ENCODE results near the gene SDCCAG8.

DNA sequence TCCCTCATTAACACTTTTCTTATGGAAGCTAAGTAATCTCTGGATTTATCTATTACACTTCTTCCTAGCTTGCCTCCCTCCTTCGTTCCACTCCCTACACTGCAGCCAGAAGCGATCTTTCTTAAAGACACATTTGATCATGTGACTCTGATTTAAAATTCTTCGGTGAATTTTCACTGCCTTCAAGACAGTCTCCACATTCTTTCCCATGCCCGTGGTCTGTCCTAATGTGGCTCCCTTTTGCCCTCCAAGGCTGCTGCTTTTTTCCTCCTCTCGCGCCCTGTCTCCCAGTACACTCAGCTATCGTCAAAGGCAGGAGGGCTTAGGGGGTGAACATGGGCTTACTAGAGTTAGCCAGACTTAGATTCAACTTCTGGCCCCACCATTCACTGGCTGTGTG, 64.4 kb downstream of the SDCCAG8 start:
- TF ChIP-seq FOXA1 (IDR thresholded peaks at IDR 0.05) (no peak), BHLHE40 (IDR thresholded peaks at IDR 0.05; ENCODE audit: borderline replicate concordance) (no peak), FOXM1 (IDR thresholded peaks at IDR 0.05; ENCODE audit: borderline replicate concordance) (no peak), SUZ12 (IDR thresholded peaks at IDR 0.05) (no peak), ELF4 (IDR thresholded peaks at IDR 0.05) (no peak), CTBP1 (IDR thresholded peaks at IDR 0.05; ENCODE audit: borderline replicate concordance) (no peak), SP1 (IDR thresholded peaks at IDR 0.05) (no peak), ZNF384 (IDR thresholded peaks at IDR 0.05) (no peak), FOXK2 (IDR thresholded peaks at IDR 0.05) (no peak), L3MBTL2 (conservative IDR thresholded peaks at IDR 0.05) (no peak), NFRKB (IDR thresholded peaks at IDR 0.05) (no peak)
